Measurements from ENCODE around the gene SPAG4.

SPAG4 gene, protein sequence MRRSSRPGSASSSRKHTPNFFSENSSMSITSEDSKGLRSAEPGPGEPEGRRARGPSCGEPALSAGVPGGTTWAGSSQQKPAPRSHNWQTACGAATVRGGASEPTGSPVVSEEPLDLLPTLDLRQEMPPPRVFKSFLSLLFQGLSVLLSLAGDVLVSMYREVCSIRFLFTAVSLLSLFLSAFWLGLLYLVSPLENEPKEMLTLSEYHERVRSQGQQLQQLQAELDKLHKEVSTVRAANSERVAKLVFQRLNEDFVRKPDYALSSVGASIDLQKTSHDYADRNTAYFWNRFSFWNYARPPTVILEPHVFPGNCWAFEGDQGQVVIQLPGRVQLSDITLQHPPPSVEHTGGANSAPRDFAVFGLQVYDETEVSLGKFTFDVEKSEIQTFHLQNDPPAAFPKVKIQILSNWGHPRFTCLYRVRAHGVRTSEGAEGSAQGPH

DNA sequence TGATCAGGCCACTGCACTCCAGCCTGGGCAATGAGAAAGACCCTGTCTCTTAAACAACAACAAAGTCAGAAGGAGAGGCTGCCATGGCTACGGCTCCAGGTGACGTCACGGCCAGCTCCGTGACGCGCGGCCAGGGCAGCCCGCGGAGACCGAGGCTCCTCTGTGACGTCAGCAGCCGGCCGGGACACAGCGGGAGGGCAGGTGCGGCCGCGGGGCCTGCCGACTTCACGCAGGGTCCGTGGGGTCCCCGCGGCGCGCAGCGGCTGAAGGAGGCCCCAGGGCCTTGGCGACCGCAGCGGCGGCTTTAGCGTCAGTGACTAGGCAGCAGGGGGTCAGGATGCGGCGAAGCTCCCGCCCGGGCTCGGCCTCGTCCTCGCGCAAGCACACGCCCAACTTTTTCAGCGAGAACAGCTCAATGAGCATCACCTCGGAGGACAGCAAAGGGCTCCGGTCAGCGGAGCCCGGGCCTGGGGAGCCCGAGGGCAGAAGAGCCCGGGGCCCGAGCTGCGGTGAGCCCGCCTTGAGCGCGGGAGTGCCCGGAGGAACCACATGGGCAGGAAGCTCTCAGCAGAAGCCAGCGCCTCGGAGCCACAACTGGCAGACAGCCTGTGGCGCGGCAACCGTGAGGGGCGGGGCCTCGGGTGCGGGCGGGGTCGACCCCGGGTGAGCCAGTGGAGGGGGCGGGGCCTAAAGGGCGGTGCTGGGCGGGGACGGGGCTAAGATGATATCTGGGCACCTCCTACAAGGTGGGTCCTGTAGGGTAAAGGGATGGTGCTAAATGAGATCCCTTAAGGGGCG lies at the start of gene SPAG4:
Gene SPAG4 (plus strand): TSS at position 163 of the 798 bp plus-strand sequence. CDS start 175 bp downstream, at position 338.
- peak; percentile 96 for DNase-seq

DNA sequence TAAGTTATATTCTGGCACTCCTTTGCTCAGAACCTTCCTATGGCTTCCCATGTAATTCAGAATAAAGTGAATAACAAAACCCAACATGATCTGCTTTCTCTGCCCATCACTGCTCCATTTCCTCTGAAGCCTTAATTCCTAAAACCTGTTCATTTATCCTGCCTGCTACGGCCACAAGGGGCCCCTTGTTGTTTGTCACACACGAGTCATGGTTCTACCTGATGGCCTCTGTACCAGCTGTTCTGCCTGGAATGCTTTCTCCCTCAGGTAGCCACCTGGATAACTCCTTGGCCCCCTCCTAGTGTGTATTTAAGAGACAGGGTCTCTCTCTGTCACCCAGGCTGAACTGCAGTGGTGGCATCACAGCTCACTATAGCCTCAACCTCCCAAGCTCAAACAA lies 47.0 kb upstream of the SPAG4 start:
- DNase-seq: no peak

DNA sequence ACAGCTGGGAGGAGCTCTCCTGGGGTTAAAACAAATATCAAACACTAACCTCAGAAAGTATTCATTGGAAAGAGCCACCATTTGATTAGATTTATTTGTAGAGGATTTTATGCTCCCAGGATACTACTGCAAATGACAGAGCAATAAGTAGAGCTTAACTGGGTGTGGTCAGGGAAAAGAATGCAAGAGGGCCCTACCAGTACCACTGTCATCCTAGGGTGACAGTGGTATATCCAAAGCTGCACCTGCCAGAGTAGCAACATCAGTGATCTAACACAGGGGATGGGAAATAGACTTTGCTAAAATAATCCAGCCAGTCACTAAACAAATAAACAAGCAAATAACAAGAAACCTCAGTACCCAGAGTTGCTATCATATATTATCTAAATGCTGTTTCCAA lies 44.1 kb upstream of the SPAG4 start:
- DNase-seq: no peak

DNA sequence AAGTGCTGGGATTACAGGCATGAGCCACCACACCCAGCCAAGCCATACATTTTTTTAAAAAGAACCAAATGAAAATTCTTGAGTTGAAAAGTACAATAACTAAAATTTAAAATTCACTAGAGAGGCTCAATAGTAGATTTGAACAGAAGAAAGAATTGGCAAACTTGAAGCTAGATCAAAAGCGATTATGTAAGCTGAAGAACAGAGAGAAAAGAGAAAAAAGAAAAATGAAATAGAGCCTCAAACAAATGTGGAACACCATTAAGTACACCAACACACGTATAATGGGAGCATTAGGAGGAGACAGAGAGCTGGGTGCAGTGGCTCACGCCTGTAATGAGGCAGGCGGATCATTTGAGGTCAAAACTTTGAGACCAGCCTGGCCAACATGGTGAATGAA lies 42.8 kb upstream of the SPAG4 start:
- DNase-seq: no peak

DNA sequence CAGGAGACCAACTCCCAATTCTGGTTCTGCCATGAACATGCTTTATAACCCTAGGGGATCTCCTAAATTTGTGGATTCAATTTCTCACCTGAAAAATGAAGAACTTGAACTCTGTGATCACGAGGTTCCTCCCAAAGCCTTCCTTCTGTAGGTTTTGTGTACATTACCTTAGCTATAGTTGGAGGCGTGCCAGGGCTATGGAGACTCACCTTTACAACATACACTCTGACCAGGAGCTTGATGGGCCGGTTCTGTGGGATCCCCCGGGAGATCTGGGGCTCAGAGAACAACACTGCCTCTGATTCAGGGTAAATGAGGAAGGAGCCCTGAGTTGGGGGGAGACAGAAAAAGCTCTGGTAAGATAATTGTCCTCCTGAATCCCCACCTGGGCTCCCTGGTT lies 39.7 kb upstream of the SPAG4 start:
- DNase-seq: no peak

DNA sequence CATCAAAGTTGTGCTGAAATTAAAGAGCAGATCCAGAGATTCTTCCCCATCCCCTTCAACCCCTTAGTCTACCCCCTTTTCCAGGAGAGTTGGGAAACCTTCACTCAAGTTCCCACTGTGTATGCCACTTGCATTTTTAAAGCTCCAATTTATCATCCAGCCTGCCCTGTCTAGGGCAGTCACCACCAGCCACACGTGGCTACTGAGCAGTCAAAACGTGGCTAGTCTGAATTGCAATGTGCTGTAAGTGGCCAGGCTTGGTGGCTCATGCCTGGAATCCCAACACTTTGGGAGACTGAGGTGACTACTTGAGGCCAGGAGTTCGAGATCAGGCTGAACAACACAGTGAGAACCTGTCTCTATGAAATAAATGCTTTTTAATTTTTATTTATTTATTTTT lies 38.8 kb upstream of the SPAG4 start:
- no peak for DNase-seq

DNA sequence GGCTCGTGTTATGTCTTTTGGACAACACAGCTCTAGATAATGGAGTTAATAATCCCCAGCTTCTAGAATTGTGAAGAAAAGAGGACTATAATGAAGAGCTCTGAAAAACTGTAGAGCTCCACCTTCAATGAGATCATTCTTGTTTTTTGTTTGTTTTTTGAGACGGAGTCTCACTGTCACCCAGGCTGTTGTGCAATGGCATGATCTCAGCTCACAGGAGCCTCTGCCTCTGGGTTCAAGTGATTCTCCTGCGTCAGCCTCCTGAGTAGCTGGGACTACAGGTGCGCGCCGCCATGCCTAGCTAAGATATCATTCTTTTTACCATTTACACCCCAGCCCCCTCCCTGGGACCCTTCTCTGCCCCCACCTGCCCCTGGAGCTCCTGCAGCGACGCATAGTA lies 37.2 kb upstream of the SPAG4 start:
- no peak for DNase-seq

DNA sequence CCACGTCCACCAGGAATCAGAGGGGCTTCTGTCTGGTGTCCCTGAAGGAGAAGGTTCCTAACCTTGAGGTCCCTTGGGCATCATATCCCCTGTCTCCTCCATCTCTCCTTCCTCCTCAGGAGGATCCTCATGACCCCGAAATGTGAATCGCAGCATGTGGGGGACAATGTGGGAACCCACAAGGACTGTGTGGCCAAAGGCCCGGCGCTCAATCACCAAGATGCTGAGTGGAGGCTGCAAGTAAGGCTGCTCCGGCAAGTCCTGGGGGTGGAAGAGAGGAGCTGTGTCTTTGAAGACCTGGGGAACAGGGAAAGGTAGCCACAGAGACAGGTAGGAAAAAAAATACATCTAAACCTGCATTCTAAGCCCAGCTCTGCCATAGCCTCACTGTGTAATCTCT lies 36.4 kb upstream of the SPAG4 start:
- DNase-seq: no peak

DNA sequence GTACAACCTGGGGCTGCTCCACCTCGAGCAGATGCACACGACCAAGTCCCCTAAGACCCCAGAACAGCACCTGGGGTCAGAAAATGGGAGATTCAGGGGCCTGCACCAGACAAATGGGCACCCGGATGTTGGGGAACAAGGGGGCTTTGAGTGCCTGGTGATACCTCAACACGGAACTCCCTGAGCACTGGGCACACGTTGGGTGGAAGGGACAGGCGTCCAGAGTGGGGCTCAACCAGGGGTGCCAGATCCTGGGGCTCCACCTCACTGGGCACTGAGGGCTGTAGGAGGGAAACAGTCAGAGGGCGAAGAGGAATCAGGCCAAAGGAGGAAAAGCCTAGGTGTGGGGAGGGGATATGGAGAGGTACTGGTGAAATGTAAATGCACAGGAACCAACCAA lies 33.5 kb upstream of the SPAG4 start:
- no peak for DNase-seq

DNA sequence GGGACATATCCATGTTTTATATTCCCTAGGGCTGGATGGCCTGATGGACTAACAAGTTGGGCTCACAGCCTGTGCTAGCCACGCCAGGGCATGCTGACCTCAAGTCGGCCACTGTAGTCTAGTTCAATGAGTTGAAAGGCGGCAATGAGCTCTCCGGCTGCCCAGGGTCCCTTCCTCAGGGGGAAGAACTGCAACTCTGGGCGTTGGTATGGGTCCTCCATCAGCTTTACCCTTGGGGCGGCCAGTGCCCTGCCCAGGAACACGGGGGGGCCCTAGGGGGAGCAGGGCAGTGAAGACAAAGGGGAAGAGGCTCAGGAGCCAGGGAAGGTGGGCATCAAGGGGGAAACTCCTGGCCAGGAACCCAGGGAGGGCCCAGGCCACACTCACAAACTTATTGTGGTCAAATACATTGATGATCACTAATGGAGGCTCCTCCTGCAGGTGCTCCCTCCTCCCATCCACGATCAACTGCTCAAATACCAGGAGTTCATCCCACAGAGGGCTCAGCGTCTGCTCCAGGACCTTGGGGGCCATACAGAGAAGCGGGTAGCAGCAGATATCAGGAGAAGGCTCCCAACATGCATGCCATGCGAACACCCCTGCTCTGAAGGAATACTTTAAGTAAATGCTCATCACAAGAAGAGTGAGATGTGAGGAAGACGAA lies 32.8 kb upstream of the SPAG4 start:
- DNase-seq: no peak

DNA sequence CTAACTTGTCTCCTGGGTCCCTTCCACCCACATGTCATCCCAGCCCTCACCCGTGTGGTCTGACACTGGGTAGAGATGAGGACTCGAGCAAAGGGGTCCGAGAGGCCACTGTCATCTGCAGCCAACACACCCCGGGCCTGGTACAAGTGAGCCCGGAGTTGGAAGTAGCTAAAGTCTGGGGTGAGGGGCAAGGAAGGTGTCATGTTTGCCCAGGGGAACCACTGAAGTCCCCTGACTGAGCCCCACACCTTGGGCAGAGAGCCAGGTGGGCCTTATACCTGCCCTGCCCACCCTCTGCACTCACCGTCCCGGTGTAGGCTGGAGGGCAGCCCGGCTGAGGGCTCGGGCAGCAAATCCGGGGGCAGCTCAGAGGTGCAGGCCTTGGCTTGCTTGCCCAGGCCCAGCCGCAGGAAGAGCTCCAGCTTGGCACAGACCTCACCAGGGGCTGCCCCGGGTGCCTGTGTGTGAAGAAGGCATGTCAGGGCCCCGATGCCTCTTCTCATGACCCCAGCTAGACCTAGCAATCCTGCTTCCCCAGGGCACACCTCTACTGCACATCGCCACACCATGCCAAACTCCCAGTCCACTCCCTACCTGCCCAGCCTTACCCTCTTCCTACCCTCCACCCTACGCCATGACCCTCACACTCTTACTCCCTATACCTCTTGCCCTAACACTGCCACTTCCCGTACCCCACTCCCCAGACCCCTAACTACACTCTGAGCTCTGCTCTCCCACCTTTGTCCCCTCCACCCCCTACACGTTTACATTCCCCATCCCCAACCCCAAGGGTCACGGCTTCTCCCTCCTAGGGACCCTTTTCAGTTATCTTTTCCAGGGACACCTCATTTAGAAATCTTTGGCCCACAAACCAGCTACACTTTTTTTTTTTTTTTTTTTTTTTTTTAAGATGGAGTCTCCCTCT lies 31.7 kb upstream of the SPAG4 start:
- no peak for DNase-seq

DNA sequence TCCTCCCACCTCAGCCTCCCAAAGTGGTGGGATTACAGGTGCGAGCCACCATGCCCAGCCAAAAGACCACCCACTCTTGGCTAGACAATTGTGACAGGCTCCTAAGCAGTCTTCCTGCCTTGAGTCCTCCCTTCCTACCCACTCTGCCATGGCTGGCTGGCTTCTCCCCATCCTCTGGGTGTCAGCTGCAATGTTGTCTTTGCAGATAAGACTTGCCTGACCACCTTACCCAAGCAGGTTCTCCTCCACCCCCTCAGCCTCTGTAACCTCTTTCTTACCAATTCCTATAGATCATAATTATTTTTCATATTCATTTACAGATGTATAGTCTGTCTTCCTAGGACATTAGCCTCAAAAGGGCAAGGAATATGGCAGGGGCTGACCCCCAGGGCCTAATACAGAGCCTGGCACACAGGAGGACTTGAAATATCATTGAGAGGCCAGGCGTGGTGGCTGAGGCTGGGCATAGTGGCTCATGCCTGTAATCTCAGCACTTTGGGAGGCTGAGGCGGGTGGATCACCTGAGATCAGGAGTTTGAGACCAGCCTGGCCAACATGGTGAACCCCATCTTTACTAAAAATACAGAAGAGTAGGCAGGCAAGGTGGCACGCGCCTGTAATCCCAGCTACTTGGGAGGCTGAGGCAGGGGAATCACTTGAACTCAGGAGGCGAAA lies 28.7 kb upstream of the SPAG4 start:
- no peak for DNase-seq

DNA sequence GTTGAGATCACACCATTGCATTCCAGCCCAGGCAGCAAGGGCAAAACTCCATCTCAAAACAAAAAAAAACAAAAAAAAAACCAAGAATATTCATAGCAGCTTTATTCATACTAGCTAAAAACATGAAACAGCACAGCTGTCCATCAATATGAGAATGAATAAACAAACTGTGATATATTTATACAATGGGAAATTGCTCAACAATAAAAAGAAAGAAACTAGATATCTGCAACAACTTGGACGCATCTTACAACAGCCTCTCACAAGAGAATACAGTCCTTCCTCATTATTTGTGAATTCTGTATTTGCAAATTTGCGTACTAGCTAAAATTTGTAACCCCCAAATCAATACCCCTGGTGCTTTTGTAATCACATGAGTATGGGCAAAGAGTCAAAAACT lies 28.2 kb upstream of the SPAG4 start:
- no peak for DNase-seq

DNA sequence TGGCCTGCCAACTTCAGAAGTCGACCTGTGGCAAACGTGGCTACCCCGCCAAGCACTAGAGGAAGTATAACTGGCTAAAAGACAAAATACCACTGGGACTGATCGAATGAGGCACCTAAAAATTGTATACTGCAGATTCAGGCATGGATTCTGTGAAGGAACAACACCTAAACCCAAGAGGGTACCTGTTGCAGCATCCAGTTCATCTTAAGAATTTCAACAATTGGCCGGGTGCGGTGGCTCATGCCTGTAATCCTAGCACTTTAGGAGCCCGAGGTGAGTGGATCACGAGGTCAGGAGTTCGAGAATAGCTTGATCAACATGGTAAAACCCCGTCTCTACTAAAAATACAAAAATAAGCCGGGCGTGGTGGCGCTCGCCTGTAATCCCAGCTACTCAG lies 27.2 kb upstream of the SPAG4 start:
- DNase-seq: no peak

DNA sequence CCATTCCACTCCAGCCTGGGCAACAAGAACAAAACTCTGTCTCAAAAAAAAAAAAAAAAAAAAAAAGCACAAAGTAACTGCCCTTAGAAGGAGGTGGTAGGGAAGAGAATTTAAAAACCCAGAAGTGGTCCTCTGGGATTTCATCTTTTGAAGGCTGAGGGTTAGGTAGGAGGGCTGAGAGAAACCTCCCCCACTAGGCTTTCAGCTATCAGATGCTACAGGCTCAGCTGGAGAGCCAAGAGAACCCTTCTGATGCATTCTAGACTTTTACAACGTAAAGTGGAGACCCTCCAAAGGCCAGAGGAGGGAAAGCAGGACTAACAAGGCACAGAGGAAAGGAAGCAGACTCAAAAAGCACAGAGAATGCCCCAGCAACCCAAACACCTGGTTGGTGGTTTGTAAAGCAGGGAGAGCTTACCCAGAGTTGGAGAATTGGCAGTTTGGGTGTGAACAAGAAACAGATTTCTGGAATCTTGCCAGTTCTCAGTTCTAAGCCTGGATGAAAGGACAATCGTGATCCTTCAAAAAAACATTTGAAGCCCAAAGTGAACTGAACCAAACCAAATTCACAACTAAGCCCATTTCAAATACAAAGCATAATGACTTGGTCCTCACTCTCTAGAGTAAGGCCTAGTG lies 23.2 kb upstream of the SPAG4 start:
- DNase-seq: no peak

DNA sequence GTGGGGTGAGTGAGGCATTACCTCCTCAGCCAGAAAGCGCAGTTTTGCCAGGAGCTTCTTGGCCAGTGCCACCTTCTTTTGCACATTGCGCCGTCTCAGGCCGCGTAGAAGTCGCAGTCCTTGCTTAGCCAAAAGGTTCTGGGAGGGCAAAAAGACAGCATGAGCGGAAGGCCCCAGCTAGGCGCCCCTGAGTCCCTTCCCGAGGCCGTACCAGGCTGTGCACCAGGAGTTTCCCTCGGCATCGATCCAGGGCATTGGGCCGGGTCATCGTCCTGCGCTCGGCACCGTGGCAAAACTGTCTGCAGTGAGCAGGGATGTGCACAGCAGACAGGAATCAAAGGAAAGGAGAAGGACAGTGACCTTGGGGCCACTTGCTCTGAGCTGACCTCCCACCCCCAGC lies 20.2 kb upstream of the SPAG4 start:
- DNase-seq: no peak

DNA sequence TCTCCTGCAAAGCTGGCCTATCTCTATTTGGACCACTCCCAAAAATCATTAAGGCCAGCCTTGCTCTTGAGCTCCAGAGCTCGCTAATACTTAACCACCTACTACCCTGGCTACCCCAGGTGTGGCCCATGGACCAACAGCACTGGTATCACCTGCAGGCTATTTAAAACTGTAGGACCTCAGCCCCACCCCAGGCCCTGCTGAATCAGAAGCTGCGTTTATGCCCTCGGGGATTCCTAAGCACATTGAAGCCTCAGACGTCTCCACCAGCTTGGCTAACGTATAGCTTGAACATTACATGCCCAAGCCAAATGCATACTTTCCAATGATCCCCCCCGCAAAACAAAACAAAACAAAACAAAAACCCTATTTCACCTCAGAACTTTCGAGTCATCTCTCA lies 19.7 kb upstream of the SPAG4 start:
- no peak for DNase-seq

DNA sequence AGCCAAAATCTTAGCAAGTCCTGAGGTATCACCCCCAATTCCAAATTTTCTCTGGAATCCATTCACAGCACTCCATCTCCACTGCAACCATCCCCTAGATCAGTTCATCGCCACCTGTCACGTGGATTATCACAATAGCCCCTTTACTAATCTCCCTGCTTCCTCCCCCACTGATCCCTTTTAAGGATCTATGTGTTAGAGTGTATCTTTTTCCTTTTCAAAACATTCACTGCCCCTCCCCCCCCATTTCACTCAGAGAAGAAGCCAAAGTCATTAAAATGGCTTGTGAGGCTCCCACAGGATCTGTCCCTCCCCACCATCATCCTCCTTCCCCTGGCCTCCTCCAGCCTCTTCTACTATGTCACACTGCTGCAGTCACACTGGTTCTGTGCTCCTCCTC lies 18.4 kb upstream of the SPAG4 start:
- no peak for DNase-seq

DNA sequence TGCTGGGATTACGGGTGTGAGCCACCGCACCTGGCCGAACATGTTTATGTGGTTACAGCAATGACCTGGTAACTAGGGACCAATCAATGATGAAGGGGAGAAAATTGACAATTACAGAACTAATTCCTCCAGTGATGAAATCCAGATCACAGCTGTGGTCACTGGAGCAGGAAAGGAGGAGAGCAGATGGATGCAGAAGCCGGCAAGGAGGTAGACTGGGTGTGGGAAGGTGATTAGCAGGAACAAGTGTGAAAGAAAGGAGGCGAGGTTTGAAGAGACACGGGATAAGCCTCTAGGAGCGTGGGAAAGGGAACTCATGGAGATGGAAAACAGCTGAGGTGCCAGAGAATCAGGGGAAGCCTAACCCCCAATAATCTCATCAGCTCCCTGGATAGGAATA lies 17.2 kb upstream of the SPAG4 start:
- DNase-seq: no peak

DNA sequence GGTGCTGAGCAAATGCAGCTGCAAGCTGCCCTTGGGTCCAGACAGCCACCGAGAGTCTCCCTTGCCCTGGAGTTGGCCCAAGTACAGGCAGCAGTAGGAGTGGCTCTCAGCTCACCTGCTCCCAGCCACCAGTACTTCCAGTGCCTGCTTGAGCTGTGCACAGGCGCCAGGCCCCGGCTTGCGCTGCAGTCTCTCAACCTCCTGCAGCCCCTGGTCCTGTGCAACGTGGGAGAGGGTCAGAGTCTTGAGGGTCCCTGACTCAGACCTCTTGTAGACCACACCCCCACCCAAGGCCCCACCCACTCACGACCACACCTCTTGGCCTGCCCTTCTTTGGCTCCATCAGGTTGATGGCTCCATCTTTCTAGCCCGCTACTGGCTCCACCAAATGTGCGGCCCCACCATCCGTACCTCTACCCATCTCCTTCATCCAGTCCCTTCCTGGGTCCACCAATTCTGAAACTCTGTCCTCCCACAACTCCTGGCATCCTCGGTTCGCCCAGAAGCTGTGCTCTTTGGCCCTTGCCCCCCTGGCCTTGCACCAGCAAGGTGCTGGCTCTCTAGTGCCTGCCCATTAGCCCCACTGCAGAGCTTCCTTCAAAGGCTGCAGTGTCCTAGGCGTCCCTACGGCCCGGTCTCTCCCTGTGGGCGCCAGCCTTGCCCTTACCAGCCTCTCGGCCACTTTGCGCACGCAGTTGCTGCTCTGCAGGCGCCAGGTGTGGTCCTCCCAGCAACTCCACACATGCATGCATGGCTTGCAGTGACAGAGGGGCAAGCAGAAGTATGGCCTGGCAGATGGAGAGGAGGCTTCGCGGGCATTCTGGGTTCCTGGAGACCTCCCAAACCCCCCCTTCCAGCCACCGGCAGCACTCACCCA lies 16.5 kb upstream of the SPAG4 start:
- no peak for DNase-seq

DNA sequence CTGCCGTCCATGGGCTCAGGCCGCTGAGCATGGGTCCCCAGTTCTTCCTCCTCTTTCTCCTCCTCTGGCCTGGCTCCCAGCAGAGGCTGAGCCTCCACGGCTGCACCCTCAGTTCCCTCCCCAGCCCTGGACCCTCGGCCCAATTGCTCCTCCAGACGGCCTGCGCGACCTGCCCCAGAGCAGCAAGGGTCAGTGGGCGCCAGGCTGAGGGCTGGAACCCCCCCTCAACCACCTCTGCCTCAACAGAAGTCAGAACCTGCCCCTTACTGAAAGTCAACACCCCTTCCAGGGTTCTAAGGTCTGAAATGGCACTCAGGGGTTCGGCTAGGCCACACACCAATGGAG lies 15.9 kb upstream of the SPAG4 start:
- DNase-seq: no peak

All from SIG-M5 (cell line).